Measurements from ENCODE around the gene CMTM7.

DNA sequence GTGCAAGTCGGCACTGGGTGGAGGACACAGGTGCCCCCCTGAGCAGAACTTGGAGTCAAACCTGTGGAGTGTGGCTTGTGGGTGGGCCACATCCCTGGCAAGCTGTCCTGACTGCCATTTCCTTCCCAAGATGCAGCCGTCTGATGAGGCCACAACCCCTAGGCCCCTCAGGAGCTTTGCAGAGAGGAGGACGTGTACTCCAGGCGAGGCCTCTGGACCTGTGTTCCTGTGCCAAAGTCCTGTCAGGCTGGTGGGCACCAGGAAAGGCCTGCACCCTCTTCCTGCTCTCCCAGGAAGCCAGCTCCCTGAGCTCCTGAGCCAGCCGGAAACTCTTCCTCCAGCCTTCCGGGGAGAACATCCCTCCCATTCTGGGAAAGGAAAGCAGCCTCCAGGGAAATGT, 62.5 kb downstream of the CMTM7 start:
- no peak for TF ChIP-seq EZH2phosphoT487 (IDR thresholded peaks at IDR 0.05)
- TF ChIP-seq, protein P1, sequence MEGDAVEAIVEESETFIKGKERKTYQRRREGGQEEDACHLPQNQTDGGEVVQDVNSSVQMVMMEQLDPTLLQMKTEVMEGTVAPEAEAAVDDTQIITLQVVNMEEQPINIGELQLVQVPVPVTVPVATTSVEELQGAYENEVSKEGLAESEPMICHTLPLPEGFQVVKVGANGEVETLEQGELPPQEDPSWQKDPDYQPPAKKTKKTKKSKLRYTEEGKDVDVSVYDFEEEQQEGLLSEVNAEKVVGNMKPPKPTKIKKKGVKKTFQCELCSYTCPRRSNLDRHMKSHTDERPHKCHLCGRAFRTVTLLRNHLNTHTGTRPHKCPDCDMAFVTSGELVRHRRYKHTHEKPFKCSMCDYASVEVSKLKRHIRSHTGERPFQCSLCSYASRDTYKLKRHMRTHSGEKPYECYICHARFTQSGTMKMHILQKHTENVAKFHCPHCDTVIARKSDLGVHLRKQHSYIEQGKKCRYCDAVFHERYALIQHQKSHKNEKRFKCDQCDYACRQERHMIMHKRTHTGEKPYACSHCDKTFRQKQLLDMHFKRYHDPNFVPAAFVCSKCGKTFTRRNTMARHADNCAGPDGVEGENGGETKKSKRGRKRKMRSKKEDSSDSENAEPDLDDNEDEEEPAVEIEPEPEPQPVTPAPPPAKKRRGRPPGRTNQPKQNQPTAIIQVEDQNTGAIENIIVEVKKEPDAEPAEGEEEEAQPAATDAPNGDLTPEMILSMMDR (IDR thresholded peaks at IDR 0.05), result no peak

Measured in neural progenitor cell (in vitro differentiated cells).